ENCODE measurements around the gene EGR1. TPM values are rescaled to one million over a fixed set of nuclear protein-coding genes. Genes with fewer than 3 reads are reported as not detected.

The EGR1 gene
- polyA plus RNA-seq, 1 of the 3 experiments (the other 2 are of a cell fraction): 48.0 TPM

- H3K9me2 ChIP-seq: no peaks in the 10 kb centered on the region
- no peak overlapping the region for H3K4me2 ChIP-seq
- no peaks in the 10 kb centered on the region for H3K9me3 ChIP-seq
- CTCF ChIA-PET: interaction anchor here (1.4 to 4.4 kb wide), 3 partner anchors 10 to 65 kb away, joined by 4 to 27 read pairs (median 8); partner anchors contain the start of gene EGR1
- no peak for DNase-seq
- POLR2A ChIA-PET: no interaction called here
- peaks cover 3% of the 10 kb centered on the region for H3F3A ChIP-seq (replicated peaks; ENCODE audit: insufficient read depth)
- H3K79me2 ChIP-seq (ENCODE audit: insufficient read depth): peaks cover 55% of the 10 kb centered on the region
- WGBS (ENCODE audit: low lambda C conversion rate): 100% methylated on average over 1 of the region's 1 CpG
- H3K36me3 ChIP-seq (replicated peaks in 1 of 2; ENCODE audit: control insufficient read depth in 1 of 2, insufficient read depth in 2 of 2, low read length in 1 of 2): peaks cover 54 to 86% of the 10 kb centered on the region in 2 experiments
- no peak overlapping the region for H3K9ac ChIP-seq
- H2AFZ ChIP-seq (ENCODE audit: low read depth): no peak overlapping the region
- peaks cover 3% of the 10 kb centered on the region; the same call in 1 of the 2 replicates for H4K20me1 ChIP-seq (ENCODE audit: insufficient read depth)
- no peak for TF ChIP-seq YY1 (IDR thresholded peaks at IDR 0.05; ENCODE audit: low read depth)
- no peak for TF ChIP-seq PBX3 (IDR thresholded peaks at IDR 0.05)
- no peak for TF ChIP-seq GATA2 (CRISPR knock-in tag; IDR thresholded peaks at IDR 0.05)
- no peak for TF ChIP-seq GABPA (IDR thresholded peaks at IDR 0.05; ENCODE audit: low read depth)
- no peak for TF ChIP-seq IRF3 (IDR thresholded peaks at IDR 0.05; ENCODE audit: low read depth, low read length)
- TF ChIP-seq MEF2A (IDR thresholded peaks at IDR 0.05; ENCODE audit: borderline replicate concordance, low read depth): no peak
- no peak for TF ChIP-seq ELF1 (IDR thresholded peaks at IDR 0.05)
- TF ChIP-seq FOXM1 (IDR thresholded peaks at IDR 0.05; ENCODE audit: low read depth): no peak
- H3K27ac ChIP-seq (ENCODE audit: low read depth in 2 of 2, low read length in 1 of 2): no peak overlapping the region
- H3K27me3 ChIP-seq (ENCODE audit: insufficient read depth): no peaks in the 10 kb centered on the region
- H3K4me1 ChIP-seq (ENCODE audit: control insufficient read depth in 1 of 2, insufficient read depth in 2 of 2, low read depth in 1 of 2, low read length in 1 of 2): no peaks in the 10 kb centered on the region
- H3K4me3 ChIP-seq (ENCODE audit: low read depth in 2 of 2, low read length in 1 of 2): no peak overlapping the region
Observed at GRCh38 chr5:138514021-138514420, 48.7 kb downstream of the EGR1 start.

- H3K36me3 ChIP-seq (replicated peaks in 1 of 2; ENCODE audit: control insufficient read depth in 1 of 2, insufficient read depth in 2 of 2, low read length in 1 of 2): peaks cover 45 to 79% of the 10 kb centered on the region in 2 experiments
- H3K4me1 ChIP-seq (ENCODE audit: control insufficient read depth in 1 of 2, insufficient read depth in 2 of 2, low read depth in 1 of 2, low read length in 1 of 2): no peaks in the 10 kb centered on the region
- H3K27ac ChIP-seq (ENCODE audit: low read depth in 2 of 2, low read length in 1 of 2): no peak overlapping the region
- CTCF ChIA-PET: interaction anchor here (1.0 to 4.4 kb wide), 3 partner anchors 12 to 33 kb away, joined by 3 to 27 read pairs (median 23); no protein-coding TSS in a partner anchor
- no peaks in the 10 kb centered on the region for H3K27me3 ChIP-seq (ENCODE audit: insufficient read depth)
- no peak overlapping the region for H3K4me2 ChIP-seq
- H3K9me3 ChIP-seq: no peaks in the 10 kb centered on the region
- no peak overlapping the region for H2AFZ ChIP-seq (ENCODE audit: low read depth)
- DNase-seq: no peak
- no peak overlapping the region for H3K4me3 ChIP-seq (ENCODE audit: low read depth in 2 of 2, low read length in 1 of 2)
- WGBS (ENCODE audit: low lambda C conversion rate): 73% methylated on average over 3 of the region's 3 CpGs
- H4K20me1 ChIP-seq (ENCODE audit: insufficient read depth): peaks cover 13% of the 10 kb centered on the region
- POLR2A ChIA-PET: no interaction called here
- peaks cover 3% of the 10 kb centered on the region for H3F3A ChIP-seq (replicated peaks; ENCODE audit: insufficient read depth)
- no peak overlapping the region for H3K9ac ChIP-seq
- no peak for TF ChIP-seq CHD2 (IDR thresholded peaks at IDR 0.05; ENCODE audit: low read length, partially characterized antibody)
- no peak for TF ChIP-seq PBX3 (IDR thresholded peaks at IDR 0.05)
- no peak for TF ChIP-seq IRF3 (IDR thresholded peaks at IDR 0.05; ENCODE audit: low read depth, low read length)
- TF ChIP-seq JUND (IDR thresholded peaks at IDR 0.05): no peak
- no peak for TF ChIP-seq YY1 (IDR thresholded peaks at IDR 0.05; ENCODE audit: low read depth)
- TF ChIP-seq FOXM1 (IDR thresholded peaks at IDR 0.05; ENCODE audit: low read depth): no peak
- TF ChIP-seq RCOR1 (IDR thresholded peaks at IDR 0.05; ENCODE audit: low read length): no peak
- no peak for TF ChIP-seq RXRA (IDR thresholded peaks at IDR 0.05; ENCODE audit: borderline replicate concordance, low read depth)
- no peak for TF ChIP-seq SMC3 (IDR thresholded peaks at IDR 0.05; ENCODE audit: low read depth, low read length)
- H3K79me2 ChIP-seq (ENCODE audit: insufficient read depth): peaks cover 63% of the 10 kb centered on the region
- no peaks in the 10 kb centered on the region for H3K9me2 ChIP-seq
Observed at GRCh38 chr5:138515556-138516245, 50.4 kb downstream of the EGR1 start.
